Vagina (tissue), 2 donors: ENCODE measurements around the gene CENPM.

ENCODE experiments used
- CTCF ChIP-seq, 3 experiments: fragments of 450-650 bp in 2 of 3; fragments of 200-600 bp in 1 of 3; sonication (generic) in 1 of 3; IDR thresholded peaks; one replicate each; pipeline ENCODE4 v1.5.1; 2017 to 2019; ENCODE audit warnings: antibody characterized with exemption in 3 of 3, mild to moderate bottlenecking in 2 of 3, moderate library complexity in 2 of 3
- POLR2A ChIP-seq, 2 donors: fragments of 450-650 bp; IDR thresholded peaks; one replicate each; pipeline ENCODE4 v1.6.1; 2017; ENCODE audit warnings: antibody characterized with exemption in 2 of 2, mild to moderate bottlenecking in 2 of 2, moderate library complexity in 2 of 2
- POLR2AphosphoS5 ChIP-seq, 2 donors: sonication (generic); formaldehyde crosslinking; IDR thresholded peaks; one replicate each; pipeline ENCODE4 v1.9.0; 2017; ENCODE audit warnings: antibody characterized with exemption in 2 of 2, mild to moderate bottlenecking in 2 of 2, low read depth in 1 of 2; ENCODE audit not compliant: insufficient read depth in 1 of 2

GRCh38 chr22:41976961-41977566 lies 30.1 kb upstream of the CENPM start:
- TF ChIP-seq CTCF (IDR thresholded peaks at IDR 0.05) (no peak), POLR2A (IDR thresholded peaks at IDR 0.05) (no peak), POLR2AphosphoS5 (IDR thresholded peaks at IDR 0.05; ENCODE audit: insufficient read depth in 1 of 2, low read depth in 1 of 2) (no peak)
